NB4 (cell line): ENCODE results near the gene LRRC28.

Source experiments
- CTCF ChIP-seq: IDR thresholded peaks from one replicate; pipeline ENCODE4 v1.5.1; 2012; ENCODE audit warnings: low read depth, low read length
- MYC ChIP-seq: IDR thresholded peaks from 2 replicates; pipeline ENCODE4 v1.6.1; 2011; ENCODE audit warnings: low read depth, low read length
- POLR2A ChIP-seq: IDR thresholded peaks from 2 replicates; pipeline ENCODE4 v1.6.1; 2011; ENCODE audit warnings: mild to moderate bottlenecking; ENCODE audit not compliant: insufficient read length; ENCODE audit errors: extremely low read depth

DNA sequence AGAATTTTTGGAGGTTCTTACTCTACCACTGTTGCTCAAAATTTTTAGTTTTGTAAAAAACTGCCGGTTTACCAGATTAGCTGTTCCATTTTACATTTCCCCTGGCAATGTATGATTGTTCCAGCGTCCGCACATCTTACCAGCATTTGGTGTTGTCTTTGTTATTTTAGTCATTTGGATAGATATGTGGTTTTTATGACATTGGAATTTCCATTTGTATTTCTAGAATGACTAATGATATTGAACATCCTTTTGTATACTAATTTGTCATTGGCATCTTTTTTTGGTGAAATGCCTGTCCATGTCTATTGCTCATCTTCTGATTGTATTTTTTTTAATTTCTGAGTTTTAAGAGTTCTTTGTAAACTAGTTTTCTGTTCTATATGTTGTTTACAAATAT, 28.5 kb downstream of the LRRC28 start:
- TF ChIP-seq CTCF (no peak), MYC (no peak), POLR2A (no peak)
